ENCODE results near the gene EFCAB12.

EFCAB12 gene

DNA sequence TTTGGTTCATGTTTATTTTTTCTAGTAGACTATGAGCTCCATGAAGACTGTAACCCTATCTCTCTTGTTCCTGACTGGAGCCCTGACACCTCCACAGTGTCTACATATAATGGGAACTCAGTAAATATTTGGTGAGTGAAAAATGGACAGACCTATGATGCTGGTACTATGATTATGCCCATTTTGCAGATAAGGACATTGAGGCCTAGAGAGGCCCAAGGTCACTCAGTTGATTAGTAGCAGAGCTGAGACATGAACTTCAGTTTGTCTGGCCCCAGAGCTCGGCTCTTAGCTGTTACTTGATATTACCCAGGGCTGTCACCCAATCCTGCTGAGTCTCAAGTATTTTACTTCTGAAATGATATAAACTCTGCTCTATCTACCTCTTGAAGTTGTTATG, 5.5 kb downstream of the EFCAB12 start:
- no peak overlapping the region for H2AFZ ChIP-seq (ENCODE audit: low read depth, low read length)
- no peak overlapping the region for H3K4me3 ChIP-seq (ENCODE audit: low read depth in 1 of 2, low read length in 2 of 2)
- H3K36me3 ChIP-seq (ENCODE audit: insufficient read depth, low read length): no peaks in the 10 kb centered on the region
- H3K27me3 ChIP-seq (ENCODE audit: insufficient read depth, low read length, poor library complexity): no peaks in the 10 kb centered on the region
- 0 out of 2 replicates have a peak, but pooled peaks cover 3% of the 10 kb centered on the region for H3K4me1 ChIP-seq (ENCODE audit: insufficient read depth, low read length)
- H3K9ac ChIP-seq (ENCODE audit: low read depth, low read length): no peak overlapping the region
- H4K20me1 ChIP-seq (ENCODE audit: insufficient read depth, low read length): no peaks in the 10 kb centered on the region
- H3K9me3 ChIP-seq (ENCODE audit: insufficient read depth, low read length, severe bottlenecking): no peaks in the 10 kb centered on the region
- no peak overlapping the region for H3K27ac ChIP-seq (ENCODE audit: low read length)
- TF ChIP-seq, protein P1, sequence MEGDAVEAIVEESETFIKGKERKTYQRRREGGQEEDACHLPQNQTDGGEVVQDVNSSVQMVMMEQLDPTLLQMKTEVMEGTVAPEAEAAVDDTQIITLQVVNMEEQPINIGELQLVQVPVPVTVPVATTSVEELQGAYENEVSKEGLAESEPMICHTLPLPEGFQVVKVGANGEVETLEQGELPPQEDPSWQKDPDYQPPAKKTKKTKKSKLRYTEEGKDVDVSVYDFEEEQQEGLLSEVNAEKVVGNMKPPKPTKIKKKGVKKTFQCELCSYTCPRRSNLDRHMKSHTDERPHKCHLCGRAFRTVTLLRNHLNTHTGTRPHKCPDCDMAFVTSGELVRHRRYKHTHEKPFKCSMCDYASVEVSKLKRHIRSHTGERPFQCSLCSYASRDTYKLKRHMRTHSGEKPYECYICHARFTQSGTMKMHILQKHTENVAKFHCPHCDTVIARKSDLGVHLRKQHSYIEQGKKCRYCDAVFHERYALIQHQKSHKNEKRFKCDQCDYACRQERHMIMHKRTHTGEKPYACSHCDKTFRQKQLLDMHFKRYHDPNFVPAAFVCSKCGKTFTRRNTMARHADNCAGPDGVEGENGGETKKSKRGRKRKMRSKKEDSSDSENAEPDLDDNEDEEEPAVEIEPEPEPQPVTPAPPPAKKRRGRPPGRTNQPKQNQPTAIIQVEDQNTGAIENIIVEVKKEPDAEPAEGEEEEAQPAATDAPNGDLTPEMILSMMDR (IDR thresholded peaks at IDR 0.05; ENCODE audit: borderline replicate concordance, extremely low read depth, low read length, poor library complexity, severe bottlenecking): no peak
- TF ChIP-seq EZH2 (IDR thresholded peaks at IDR 0.05; ENCODE audit: borderline replicate concordance, low read depth, low read length, severe bottlenecking): no peak
- DNase-seq (no peak), ATAC-seq (ENCODE audit: insufficient read depth, low read depth) (no peak)
- no peaks in the 10 kb centered on the region for H3K79me2 ChIP-seq (ENCODE audit: insufficient read depth, low read length)
- no peak overlapping the region for H3K4me2 ChIP-seq (ENCODE audit: insufficient read depth, low read length)

DNA sequence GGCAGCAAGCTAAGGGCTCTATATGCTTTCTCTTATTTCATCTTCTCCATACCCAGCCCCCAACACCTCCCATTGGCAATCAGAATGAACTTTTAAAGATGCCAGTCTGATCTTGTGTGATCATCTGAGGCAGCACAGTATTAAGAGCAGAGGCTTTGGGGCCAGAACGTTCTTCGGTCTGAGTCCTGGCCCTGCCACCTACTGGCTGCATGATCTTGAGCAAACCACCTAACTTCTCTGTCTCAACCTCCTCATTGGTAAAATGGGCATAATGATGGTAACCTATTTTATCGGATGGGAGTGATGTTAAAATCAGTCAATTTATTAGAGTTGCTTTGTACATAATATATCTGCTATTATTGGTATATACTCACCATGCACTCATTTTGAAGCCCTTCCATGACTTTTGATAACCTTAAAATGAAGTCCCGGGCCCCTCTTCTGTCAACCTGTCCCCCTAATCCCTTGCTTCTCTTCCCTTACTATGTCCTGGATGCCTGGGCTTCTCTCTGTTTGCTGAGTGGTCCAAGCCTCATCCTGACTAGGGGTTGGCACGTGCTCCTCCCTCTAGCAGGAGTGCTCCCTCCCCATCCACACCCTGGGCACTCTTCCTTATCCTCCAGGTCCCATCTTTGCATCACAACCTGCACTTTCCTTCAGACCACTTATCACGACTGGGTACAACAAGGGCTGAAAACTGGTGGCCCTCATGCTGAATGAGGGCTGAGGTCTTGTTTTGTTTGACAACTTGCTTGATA, 6.3 kb downstream of the EFCAB12 start:
- H3K27me3 ChIP-seq (ENCODE audit: insufficient read depth, low read length, poor library complexity): no peaks in the 10 kb centered on the region
- H3K4me1 ChIP-seq (ENCODE audit: insufficient read depth, low read length): 0 out of 2 replicates have a peak, but pooled peaks cover 3% of the 10 kb centered on the region
- no peaks in the 10 kb centered on the region for H3K36me3 ChIP-seq (ENCODE audit: insufficient read depth, low read length)
- H3K9me3 ChIP-seq (ENCODE audit: insufficient read depth, low read length, severe bottlenecking): no peaks in the 10 kb centered on the region
- no peak for ATAC-seq (ENCODE audit: insufficient read depth, low read depth)
- H3K79me2 ChIP-seq (ENCODE audit: insufficient read depth, low read length): no peaks in the 10 kb centered on the region
- DNase-seq: no peak
- H3K4me3 ChIP-seq (ENCODE audit: low read depth in 1 of 2, low read length in 2 of 2): no peak overlapping the region
- H2AFZ ChIP-seq (ENCODE audit: low read depth, low read length): no peak overlapping the region
- H3K9ac ChIP-seq (ENCODE audit: low read depth, low read length): no peak overlapping the region
- no peak overlapping the region for H3K4me2 ChIP-seq (ENCODE audit: insufficient read depth, low read length)
- TF ChIP-seq EZH2 (IDR thresholded peaks at IDR 0.05; ENCODE audit: borderline replicate concordance, low read depth, low read length, severe bottlenecking): no peak
- TF ChIP-seq, protein P1 (IDR thresholded peaks at IDR 0.05; ENCODE audit: borderline replicate concordance, extremely low read depth, low read length, poor library complexity, severe bottlenecking): peak; percentile 8
- no peaks in the 10 kb centered on the region for H4K20me1 ChIP-seq (ENCODE audit: insufficient read depth, low read length)
- no peak overlapping the region for H3K27ac ChIP-seq (ENCODE audit: low read length)

DNA sequence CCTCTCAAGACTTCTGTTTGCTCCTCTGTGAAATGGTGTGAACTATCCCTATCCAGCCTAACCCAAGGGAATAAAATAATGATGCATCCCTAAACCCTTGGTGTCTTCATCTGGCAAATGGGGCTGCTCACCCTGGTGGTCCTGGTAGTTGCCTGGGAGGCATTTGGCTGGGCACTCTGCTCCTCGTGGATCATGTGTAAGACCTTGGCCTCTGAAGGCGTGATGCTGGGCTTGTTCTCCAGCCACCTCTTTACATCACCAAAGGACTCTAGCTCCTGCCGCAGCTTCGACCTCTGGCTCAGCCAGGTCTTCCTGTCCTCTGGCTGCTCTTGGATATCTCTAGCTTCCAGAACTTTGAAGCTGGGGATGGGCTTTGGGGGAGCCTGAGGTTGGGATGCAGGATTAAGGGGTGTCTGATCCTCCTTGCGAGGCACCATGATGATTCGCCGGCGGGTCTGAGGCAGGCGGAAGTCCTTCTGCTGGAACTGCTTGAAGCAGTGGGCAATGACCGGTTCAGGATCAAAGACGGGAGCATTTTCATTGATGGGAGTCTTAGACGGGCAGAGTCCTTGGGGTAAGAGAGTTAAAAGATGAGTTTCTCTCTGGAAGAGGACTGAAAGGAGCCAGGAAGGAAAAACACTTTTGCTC, 7.1 kb downstream of the EFCAB12 start:
- H3K36me3 ChIP-seq (ENCODE audit: insufficient read depth, low read length): no peaks in the 10 kb centered on the region
- H3K4me2 ChIP-seq (ENCODE audit: insufficient read depth, low read length): no peak overlapping the region
- TF ChIP-seq EZH2 (IDR thresholded peaks at IDR 0.05; ENCODE audit: borderline replicate concordance, low read depth, low read length, severe bottlenecking): no peak
- TF ChIP-seq, protein P1 (IDR thresholded peaks at IDR 0.05; ENCODE audit: borderline replicate concordance, extremely low read depth, low read length, poor library complexity, severe bottlenecking): no peak
- H3K9ac ChIP-seq (ENCODE audit: low read depth, low read length): no peak overlapping the region
- no peaks in the 10 kb centered on the region for H4K20me1 ChIP-seq (ENCODE audit: insufficient read depth, low read length)
- H3K27me3 ChIP-seq (ENCODE audit: insufficient read depth, low read length, poor library complexity): no peaks in the 10 kb centered on the region
- no peaks in the 10 kb centered on the region for H3K79me2 ChIP-seq (ENCODE audit: insufficient read depth, low read length)
- H3K9me3 ChIP-seq (ENCODE audit: insufficient read depth, low read length, severe bottlenecking): no peaks in the 10 kb centered on the region
- H3K4me1 ChIP-seq (ENCODE audit: insufficient read depth, low read length): 0 out of 2 replicates have a peak, but pooled peaks cover 3% of the 10 kb centered on the region
- H3K4me3 ChIP-seq (ENCODE audit: low read depth in 1 of 2, low read length in 2 of 2): no peak overlapping the region
- H2AFZ ChIP-seq (ENCODE audit: low read depth, low read length): no peak overlapping the region
- H3K27ac ChIP-seq (ENCODE audit: low read length): no peak overlapping the region
- no peak for DNase-seq
- ATAC-seq (ENCODE audit: insufficient read depth, low read depth): no peak
